Activated CD8-positive, alpha-beta memory T cell treated with anti-CD3 and anti-CD28 coated beads, Interleukin-2, amount 50 U/mL, for 1 hour (primary cell): ENCODE measurements around the gene S100A14.
"Not testable (repeated sequence)": the region's sequence is repeated elsewhere in the genome, so short reads cannot be mapped to it uniquely, and the experiment has no call there.

Source experiments
- DNase-seq: peaks from one replicate; pipeline ENCODE4 v3.0.0-alpha.2; 2020; ENCODE audit errors: extremely low read depth

The S100A14 gene

GRCh38 chr1:153615406-153615805 is 719 bp downstream of the S100A14 start:
- DNase-seq = no peak

- no peak for DNase-seq
These were observed 1.2 kb downstream of the S100A14 start for GRCh38 chr1:153614906-153615305.

GRCh38 chr1:153614189-153614900 is 1.8 kb downstream of the S100A14 start:
- no peak for DNase-seq

GRCh38 chr1:153613406-153613805 is 2.7 kb downstream of the S100A14 start:
- DNase-seq = no peak

- DNase-seq = no peak
These were observed 3.3 kb downstream of the S100A14 start, which contains the start of gene S100A16 for GRCh38 chr1:153612755-153613331. TSS of gene S100A16 (minus strand) at chr1:153613137. CDS start at chr1:153608151, 4,986 bp downstream.

- DNase-seq = no peak
These were observed 3.9 kb downstream of the S100A14 start for GRCh38 chr1:153612111-153612754.

- no peak for DNase-seq
These were observed 4.8 kb downstream of the S100A14 start for GRCh38 chr1:153611356-153611755.

GRCh38 chr1:153610811-153611301 is 5.3 kb downstream of the S100A14 start:
- DNase-seq = no peak

GRCh38 chr1:153610334-153610733 is 5.8 kb downstream of the S100A14 start:
- no peak for DNase-seq

GRCh38 chr1:153609585-153609907 is 6.6 kb downstream of the S100A14 start:
- DNase-seq = no peak

- no peak for DNase-seq
These were observed 7.2 kb downstream of the S100A14 start for GRCh38 chr1:153608742-153609584.

GRCh38 chr1:153608089-153608682 is 7.9 kb downstream of the S100A14 start:
- no peak for DNase-seq

- no peak for DNase-seq
These were observed 8.7 kb downstream of the S100A14 start for GRCh38 chr1:153607381-153607780.

- no peak for DNase-seq
These were observed 9.9 kb downstream of the S100A14 start for GRCh38 chr1:153606194-153606593.

- DNase-seq = no peak
These were observed 13.4 kb downstream of the S100A14 start for GRCh38 chr1:153602749-153603148.

- no peak for DNase-seq
These were observed 16.3 kb downstream of the S100A14 start for GRCh38 chr1:153599847-153600246.

- no peak for DNase-seq
These were observed 17.6 kb downstream of the S100A14 start for GRCh38 chr1:153598309-153599172.

- no peak for DNase-seq
These were observed 18.9 kb downstream of the S100A14 start for GRCh38 chr1:153597206-153597605.

GRCh38 chr1:153592748-153593147 is 23.4 kb downstream of the S100A14 start:
- DNase-seq = no peak

GRCh38 chr1:153588482-153588881 is 27.6 kb downstream of the S100A14 start:
- DNase-seq = no peak

GRCh38 chr1:153588033-153588432 is 28.1 kb downstream of the S100A14 start:
- DNase-seq = not testable (repeated sequence)
